CD8-positive, alpha-beta memory T cell (primary cell): Measurements from ENCODE around the gene LMX1B. TPM values are rescaled to one million over a fixed set of nuclear protein-coding genes. Genes with fewer than 3 reads are reported as not detected.
A peak's percentile ranks its signal among the peaks of the same experiment; 100 is the strongest.

Experiments
- CTCF ChIA-PET: fragments of 350-600 bp; sonication (Branson Sonifier 250); formaldehyde crosslinking; loops from one replicate; lab custom pipeline; 2021; ENCODE audit warnings: antibody characterized with exemption; lab: Charles Lee
- POLR2A ChIA-PET: fragments of 350-600 bp; sonication (Branson Sonifier 250); formaldehyde crosslinking; loops from one replicate; lab custom pipeline; 2021; ENCODE audit warnings: antibody characterized with exemption; lab: Charles Lee
- DNase-seq, 5 donors: peaks; one replicate each; pipeline versions ENCODE4 v3.0.0 to v3.0.0-alpha.2; 2020 to 2022; ENCODE audit warnings: mixed read lengths in 1 of 5
- H3K27ac ChIP-seq: one replicate; pipeline ENCODE4 v1.7.0; 2013; ENCODE audit warnings: low read depth, mild to moderate bottlenecking, low read length, moderate library complexity
- H3K27me3 ChIP-seq: 2 replicates; pipeline ENCODE4 v1.7.0; 2013; ENCODE audit warnings: low read length, mild to moderate bottlenecking; ENCODE audit not compliant: insufficient read depth, poor library complexity, severe bottlenecking
- H3K36me3 ChIP-seq: 2 replicates; pipeline ENCODE4 v1.7.0; 2013; ENCODE audit warnings: mild to moderate bottlenecking, low read length, moderate library complexity; ENCODE audit not compliant: insufficient read depth
- H3K4me1 ChIP-seq: 2 replicates; pipeline ENCODE4 v1.7.0; 2013; ENCODE audit warnings: mild to moderate bottlenecking, low read length, moderate library complexity; ENCODE audit not compliant: insufficient read depth
- H3K4me3 ChIP-seq: 2 replicates; pipeline ENCODE4 v1.7.0; 2013; ENCODE audit warnings: mild to moderate bottlenecking, low read length
- H3K9me3 ChIP-seq: 2 replicates; pipeline ENCODE4 v1.7.0; 2013; ENCODE audit warnings: mild to moderate bottlenecking, low read length
- H3K27ac Mint-ChIP-seq, 8 donors: one replicate each; pipeline ENCODE4 v1.8.0; 2020 to 2021; ENCODE audit warnings: mixed read lengths in 8 of 8, mild to moderate bottlenecking in 6 of 8, inconsistent platforms in 3 of 8, moderate library complexity in 3 of 8
- H3K27me3 Mint-ChIP-seq, 2 donors: one replicate each; pipeline ENCODE4 v1.8.0; 2020 to 2021; ENCODE audit warnings: mixed read lengths in 2 of 2, mild to moderate bottlenecking in 1 of 2, moderate library complexity in 1 of 2
- H3K36me3 Mint-ChIP-seq, 3 donors: one replicate each; pipeline ENCODE4 v1.8.0; 2020 to 2021; ENCODE audit warnings: mixed read lengths in 3 of 3, inconsistent platforms in 1 of 3, mild to moderate bottlenecking in 1 of 3
- H3K4me1 Mint-ChIP-seq, 3 donors: one replicate each; pipeline ENCODE4 v1.8.0; 2020 to 2021; ENCODE audit warnings: mixed read lengths in 3 of 3, inconsistent platforms in 1 of 3, mild to moderate bottlenecking in 1 of 3
- H3K4me3 Mint-ChIP-seq, 7 donors: one replicate each; pipeline ENCODE4 v1.8.0; 2020 to 2021; ENCODE audit warnings: mixed read lengths in 7 of 7, mild to moderate bottlenecking in 6 of 7, moderate library complexity in 4 of 7, inconsistent platforms in 2 of 7
- H3K9me3 Mint-ChIP-seq, 5 donors: one replicate each; pipeline ENCODE4 v1.8.0; 2020 to 2022; ENCODE audit warnings: mixed read lengths in 5 of 5, mild to moderate bottlenecking in 3 of 5, moderate library complexity in 2 of 5, inconsistent platforms in 1 of 5
- polyA plus RNA-seq: library from polyadenylated mRNA; unstranded; fragments of 300-500 nt; fragmentation: Illumina TruSeq; gene quantifications from one replicate; pipeline ENCODE4 v1.2.3, GENCODE V29; 2021
- total RNA-seq, 2 experiments: library from RNA; stranded (reverse); gene quantifications; one replicate each; pipeline ENCODE4 v1.2.3, GENCODE V29; 2021

The LMX1B gene
- total and polyA plus RNA-seq, 3 experiments from 2014 or later: not detected

- H3K27me3 Mint-ChIP-seq: peaks cover 34 to 65% of the 10 kb centered on the region in 2 donors
These were observed 22.1 kb downstream of the LMX1B start for GRCh38 chr9:126635661-126636439.

DNA sequence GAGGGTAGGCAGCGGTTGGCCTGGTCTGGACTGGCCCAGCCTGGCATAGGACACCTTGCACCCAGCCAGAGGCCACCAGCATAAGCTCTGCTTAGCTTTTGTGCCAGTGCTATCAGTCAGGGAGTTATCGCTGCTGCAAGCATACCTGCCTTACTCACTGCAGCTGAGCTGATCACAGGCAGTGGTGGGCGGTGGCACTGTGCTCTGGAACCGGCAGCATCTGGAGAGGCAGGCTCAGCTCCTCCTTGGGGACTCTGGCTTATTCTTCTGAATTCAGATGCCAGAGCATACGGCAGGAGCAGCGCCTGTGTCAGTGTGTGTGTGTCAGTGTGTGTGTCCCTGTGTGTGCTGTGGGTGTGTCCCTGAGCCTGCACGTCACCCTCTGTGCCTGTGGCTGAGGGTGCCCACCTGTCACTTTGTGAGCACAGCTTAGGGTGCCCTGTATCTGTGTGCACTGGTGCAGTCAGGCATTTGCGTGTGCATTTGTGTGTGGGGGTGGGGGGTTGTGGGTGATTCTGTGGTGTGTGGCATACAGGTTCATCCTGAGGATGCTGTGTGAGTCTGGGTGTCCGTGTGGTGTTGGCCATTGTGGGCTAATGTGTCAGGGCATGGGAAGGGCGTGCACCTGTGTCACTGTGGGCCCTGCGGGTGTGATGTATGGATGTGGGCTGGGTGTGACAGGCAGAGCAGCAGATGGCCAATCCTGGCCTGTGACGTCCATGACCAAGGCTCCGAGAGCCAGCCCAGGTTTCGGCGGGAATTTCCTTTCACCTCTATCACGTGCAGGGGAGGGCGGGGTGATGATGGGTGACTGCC is 23.5 kb downstream of the LMX1B start:
- Mint-ChIP-seq H3K36me3 (no peaks in the 10 kb centered on the region), H3K9me3 (peaks cover 0 to 3% (median 0%) of the 10 kb centered on the region in 5 donors), H3K4me3 (peak overlapping the region in 6 of 7 donors; percentile 5 to 90 (median 48)), H3K27me3 (peaks cover 39 to 67% of the 10 kb centered on the region in 2 donors), H3K4me1 (peaks cover 12 to 19% (median 16%) of the 10 kb centered on the region in 3 donors), H3K27ac (peak overlapping the region; percentile 9 to 96 (median 78))
- CTCF ChIA-PET: interaction anchor here (0.7 kb wide), 1 partner anchor 27 kb away, joined by 3 read pairs; no protein-coding TSS in a partner anchor
- Histone ChIP-seq H3K36me3 (no peaks in the 10 kb centered on the region), H3K27me3 (peaks cover 7% of the 10 kb centered on the region), H3K4me1 (no peaks in the 10 kb centered on the region), H3K27ac (no peak overlapping the region), H3K9me3 (no peaks in the 10 kb centered on the region), H3K4me3 (no peak overlapping the region)
- POLR2A ChIA-PET: no interaction called here
- DNase-seq: peak in 4 of 5 donors; percentile 46 to 82 (median 63)

More at GRCh38 chr9:126635661-126636439, 22.1 kb downstream of the LMX1B start:
- Mint-ChIP-seq H3K4me3 (peak overlapping the region in 3 of 7 donors; percentile 24 to 54 (median 28)), H3K9me3 (peaks cover 0 to 3% (median 0%) of the 10 kb centered on the region in 5 donors), H3K4me1 (peaks cover 12 to 19% (median 16%) of the 10 kb centered on the region in 3 donors), H3K36me3 (no peaks in the 10 kb centered on the region), H3K27ac (peak overlapping the region in 4 of 8 donors; percentile 9 to 92 (median 85))
- ChIA-PET POLR2A (no interaction called here), CTCF (interaction anchor here (1.9 kb wide), 1 partner anchor 54 kb away, joined by 5 read pairs; no protein-coding TSS in a partner anchor)
- Histone ChIP-seq H3K27ac (no peak overlapping the region), H3K36me3 (no peaks in the 10 kb centered on the region), H3K27me3 (peaks cover 11% of the 10 kb centered on the region), H3K9me3 (no peaks in the 10 kb centered on the region), H3K4me3 (no peak overlapping the region), H3K4me1 (no peaks in the 10 kb centered on the region)
- no peak for DNase-seq

DNA sequence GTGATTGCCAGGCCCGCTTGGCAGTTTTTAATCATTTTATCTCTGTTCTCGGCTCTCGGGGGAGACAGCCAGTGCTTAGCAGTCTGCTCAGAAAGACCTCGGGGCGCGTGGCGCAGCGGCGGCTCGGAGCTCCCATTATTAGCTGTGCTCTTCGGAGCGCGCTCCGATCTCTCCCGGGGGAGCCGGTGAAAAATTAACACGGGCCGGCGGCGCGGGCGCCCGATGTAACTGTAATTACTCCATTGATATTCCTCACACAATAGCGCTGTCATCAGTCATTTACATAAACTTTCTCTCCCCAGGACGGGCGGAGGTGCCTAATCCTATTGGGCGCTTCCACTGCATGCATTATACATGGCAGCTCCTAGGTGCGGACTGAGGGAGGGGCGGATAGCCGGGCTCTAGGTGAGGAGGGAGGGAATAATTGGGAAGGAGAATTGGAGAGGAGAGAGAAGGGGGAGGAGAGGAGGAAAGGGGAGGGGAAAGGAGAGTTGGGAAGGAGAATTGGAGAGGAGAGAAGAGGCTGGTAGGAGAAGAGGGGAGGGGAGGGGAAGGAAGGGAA is 24.9 kb downstream of the LMX1B start:
- ChIA-PET POLR2A (no interaction called here), CTCF (no interaction called here)
- no peak overlapping the region for H3K27ac ChIP-seq
- no peak for DNase-seq
- Mint-ChIP-seq H3K4me3 (peak overlapping the region in 4 of 7 donors; percentile 8 to 55 (median 44)), H3K36me3 (no peaks in the 10 kb centered on the region), H3K9me3 (peaks cover 0 to 3% (median 0%) of the 10 kb centered on the region in 5 donors), H3K27ac (peak overlapping the region in 5 of 8 donors; percentile 35 to 96 (median 47)), H3K27me3 (peaks cover 44 to 63% of the 10 kb centered on the region in 2 donors), H3K4me1 (peaks cover 12 to 19% (median 16%) of the 10 kb centered on the region in 3 donors)
- H3K9me3 ChIP-seq: no peaks in the 10 kb centered on the region
- H3K4me1 ChIP-seq: no peaks in the 10 kb centered on the region
- H3K36me3 ChIP-seq: no peaks in the 10 kb centered on the region
- H3K27me3 ChIP-seq: peaks cover 4% of the 10 kb centered on the region
- H3K4me3 ChIP-seq: no peak overlapping the region

DNA sequence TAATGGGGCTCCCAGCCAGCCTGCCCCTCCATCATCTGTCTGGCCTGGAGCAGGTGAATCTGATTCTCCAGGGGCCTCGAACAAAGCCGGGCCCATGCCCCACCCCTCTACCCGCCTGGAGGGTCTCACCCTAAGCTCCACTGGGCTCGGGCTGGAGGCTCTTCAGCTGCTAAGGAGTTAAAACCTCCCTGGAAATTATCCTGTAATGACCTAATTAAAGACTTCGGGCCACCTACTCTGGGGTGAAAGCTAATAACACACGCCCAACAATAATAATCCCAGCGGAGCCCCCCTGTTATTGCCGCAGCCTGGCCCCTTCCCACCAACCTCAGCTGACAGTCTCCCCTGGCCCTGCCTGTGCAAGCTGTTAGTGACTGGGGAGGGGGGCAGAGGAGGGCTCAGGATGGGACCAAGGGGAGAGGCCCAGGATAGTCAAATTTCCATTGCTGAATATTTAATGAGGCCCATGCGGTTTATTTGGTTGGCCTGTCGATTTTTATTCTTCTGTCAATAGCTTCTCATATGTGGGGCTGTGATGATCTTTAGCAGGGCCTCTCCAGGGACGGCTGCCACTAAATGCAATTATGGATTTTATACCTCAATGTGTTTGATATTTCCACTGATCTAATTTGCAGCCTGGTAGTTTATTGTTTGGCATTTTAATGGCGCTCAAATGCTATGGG is 25.7 kb downstream of the LMX1B start:
- POLR2A ChIA-PET: no interaction called here
- DNase-seq: no peak
- Mint-ChIP-seq H3K27ac (no peak overlapping the region), H3K9me3 (peaks cover 0 to 3% (median 0%) of the 10 kb centered on the region in 5 donors), H3K36me3 (no peaks in the 10 kb centered on the region), H3K4me3 (no peak overlapping the region), H3K27me3 (peaks cover 44 to 66% of the 10 kb centered on the region in 2 donors), H3K4me1 (peaks cover 12 to 19% (median 16%) of the 10 kb centered on the region in 3 donors)
- Histone ChIP-seq H3K36me3 (no peaks in the 10 kb centered on the region), H3K4me3 (no peak overlapping the region), H3K4me1 (no peaks in the 10 kb centered on the region), H3K9me3 (no peaks in the 10 kb centered on the region), H3K27me3 (no peaks in the 10 kb centered on the region), H3K27ac (no peak overlapping the region)
- CTCF ChIA-PET: no interaction called here

GRCh38 chr9:126641118-126641851 is 27.6 kb downstream of the LMX1B start:
- no peak for DNase-seq
- peaks cover 0 to 3% (median 0%) of the 10 kb centered on the region in 5 donors for H3K9me3 Mint-ChIP-seq
- no peak overlapping the region for H3K4me3 Mint-ChIP-seq
- POLR2A ChIA-PET: no interaction called here
- H3K36me3 Mint-ChIP-seq: no peaks in the 10 kb centered on the region
- CTCF ChIA-PET: no interaction called here
- no peaks in the 10 kb centered on the region for H3K9me3 ChIP-seq
- H3K36me3 ChIP-seq: no peaks in the 10 kb centered on the region
- H3K27me3 Mint-ChIP-seq: peaks cover 49 to 76% of the 10 kb centered on the region in 2 donors
- peak overlapping the region in 1 of 8 donors; percentile 61 for H3K27ac Mint-ChIP-seq
- H3K27ac ChIP-seq: no peak overlapping the region
- H3K27me3 ChIP-seq: peaks cover 10% of the 10 kb centered on the region
- H3K4me1 ChIP-seq: no peaks in the 10 kb centered on the region
- H3K4me1 Mint-ChIP-seq: peaks cover 12 to 16% (median 15%) of the 10 kb centered on the region in 3 donors
- no peak overlapping the region for H3K4me3 ChIP-seq

DNA sequence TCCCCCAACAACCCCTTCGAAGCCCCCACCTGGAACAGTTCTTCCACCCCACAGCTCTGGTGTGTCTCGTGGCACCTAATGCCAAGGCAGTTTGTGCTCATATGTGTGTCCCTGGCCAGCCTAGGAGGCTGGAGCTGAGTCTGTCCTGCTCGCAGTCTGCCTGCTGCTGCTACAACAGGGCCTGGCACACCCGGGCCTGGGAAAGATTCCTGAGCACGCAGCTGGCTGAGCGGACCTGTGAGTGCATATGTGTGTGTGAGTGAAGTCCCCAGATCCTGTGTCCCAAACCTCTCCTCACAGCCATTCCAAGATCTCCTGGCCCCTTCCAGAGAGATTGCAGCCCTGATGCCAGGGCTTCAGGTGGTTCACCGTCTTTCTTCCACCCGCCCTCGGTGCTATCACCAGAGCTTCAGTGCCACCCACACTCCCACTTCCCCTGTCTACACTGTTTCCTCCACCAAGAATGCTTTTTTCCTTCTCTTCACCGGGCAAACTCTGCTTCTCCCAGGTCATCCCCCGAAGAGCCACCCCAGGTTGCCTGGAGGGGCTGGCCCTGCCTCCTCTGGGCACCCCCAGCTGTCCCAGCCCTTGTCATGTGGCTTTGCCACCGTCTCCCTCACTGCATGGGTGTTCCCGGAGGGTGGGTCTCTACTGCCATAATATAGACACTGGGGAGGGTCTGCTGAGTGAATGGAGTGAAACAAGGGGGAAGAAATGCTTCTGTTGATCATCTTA is 28.4 kb downstream of the LMX1B start:
- H3K27me3 ChIP-seq: peaks cover 11% of the 10 kb centered on the region
- peak overlapping the region in 2 of 8 donors; percentile 47 to 74 for H3K27ac Mint-ChIP-seq
- DNase-seq: no peak
- no peak overlapping the region for H3K4me3 ChIP-seq
- H3K27ac ChIP-seq: no peak overlapping the region
- peaks cover 45 to 76% of the 10 kb centered on the region in 2 donors for H3K27me3 Mint-ChIP-seq
- no peaks in the 10 kb centered on the region for H3K9me3 ChIP-seq
- ChIA-PET CTCF (no interaction called here), POLR2A (no interaction called here)
- peaks cover 0 to 3% (median 0%) of the 10 kb centered on the region in 5 donors for H3K9me3 Mint-ChIP-seq
- peaks cover 7 to 9% (median 9%) of the 10 kb centered on the region in 3 donors for H3K4me1 Mint-ChIP-seq
- H3K4me1 ChIP-seq: no peaks in the 10 kb centered on the region
- H3K4me3 Mint-ChIP-seq: no peak overlapping the region
- no peaks in the 10 kb centered on the region for H3K36me3 Mint-ChIP-seq
- no peaks in the 10 kb centered on the region for H3K36me3 ChIP-seq
